Astrocyte of the cerebellum (primary cell): ENCODE measurements around the gene NMRK2.
"Not testable (repeated sequence)": the region's sequence is repeated elsewhere in the genome, so short reads cannot be mapped to it uniquely, and the experiment has no call there.

Experiments used
- DNase-seq: peaks from one replicate; pipeline ENCODE4 v3.0.0-alpha.2; 2011; ENCODE audit warnings: low read depth
- H3K4me3 ChIP-seq: 2 replicates; pipeline ENCODE4 v1.5.1; 2011; ENCODE audit warnings: mild to moderate bottlenecking, low read depth, low read length, moderate library complexity
- in situ Hi-C: cut with HindIII; loops from 2 replicates; pipeline ENCODE4 v1.10.0; 2017; ENCODE audit warnings: low sequenced_read_pairs
- TF ChIP-seq, protein P1 (sequence below): IDR thresholded peaks from 2 replicates; pipeline ENCODE4 v1.5.1; 2012; ENCODE audit warnings: low read length, low read depth, moderate library complexity, mild to moderate bottlenecking; ENCODE audit errors: missing control alignments

Gene NMRK2, protein sequence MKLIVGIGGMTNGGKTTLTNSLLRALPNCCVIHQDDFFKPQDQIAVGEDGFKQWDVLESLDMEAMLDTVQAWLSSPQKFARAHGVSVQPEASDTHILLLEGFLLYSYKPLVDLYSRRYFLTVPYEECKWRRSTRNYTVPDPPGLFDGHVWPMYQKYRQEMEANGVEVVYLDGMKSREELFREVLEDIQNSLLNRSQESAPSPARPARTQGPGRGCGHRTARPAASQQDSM

DNA sequence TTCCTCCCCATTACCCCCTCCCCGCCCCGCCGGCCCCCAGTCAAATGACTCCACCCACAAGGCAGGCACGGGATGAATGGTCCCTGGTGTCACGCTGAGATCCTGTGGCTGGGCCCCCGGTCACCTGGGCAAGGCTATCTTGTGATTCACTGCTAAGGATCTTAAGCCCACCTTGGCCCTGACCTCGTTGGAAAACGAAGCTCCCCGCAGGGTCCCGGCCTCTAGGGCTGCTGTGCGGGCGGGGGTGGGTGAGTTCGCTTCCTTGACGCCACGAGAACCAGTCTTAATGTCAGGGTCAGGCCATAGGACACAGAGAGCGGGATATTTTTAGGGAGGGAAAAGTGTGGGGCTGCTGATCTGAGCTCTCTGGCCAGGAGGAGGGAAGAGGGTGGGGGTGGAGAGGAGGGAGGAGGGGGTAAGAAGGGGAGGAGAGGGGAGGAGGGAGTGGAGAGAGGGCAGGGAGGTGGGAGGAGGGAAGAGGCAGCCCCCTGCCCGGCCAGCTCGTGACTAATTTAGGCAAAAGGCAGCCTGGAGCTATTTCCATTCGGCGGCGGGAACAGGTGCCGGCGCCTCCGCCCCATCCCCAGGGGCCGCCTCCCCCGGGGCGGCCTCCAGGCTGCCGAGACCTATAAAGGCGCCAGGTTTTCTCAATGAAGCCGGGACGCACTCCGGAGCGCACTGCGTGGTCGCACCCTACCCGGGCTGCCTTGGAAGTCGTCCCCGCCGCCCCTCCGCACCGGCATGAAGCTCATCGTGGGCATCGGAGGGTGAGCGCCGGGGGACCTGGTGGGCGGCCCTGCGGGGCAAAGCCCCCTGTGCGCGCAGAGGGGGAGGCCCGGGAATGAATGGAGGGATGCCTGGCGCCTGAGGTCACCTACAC lies at the start of gene NMRK2:
TSS of gene NMRK2 (plus strand) at position 139 of the 880 bp plus-strand sequence. CDS start at position 742, 603 bp downstream.
- DNase-seq = no peak
- H3K4me3 ChIP-seq = no peak within 1 kb of the TSS
- in situ Hi-C loops = no loop called here
- TF ChIP-seq, protein P1, sequence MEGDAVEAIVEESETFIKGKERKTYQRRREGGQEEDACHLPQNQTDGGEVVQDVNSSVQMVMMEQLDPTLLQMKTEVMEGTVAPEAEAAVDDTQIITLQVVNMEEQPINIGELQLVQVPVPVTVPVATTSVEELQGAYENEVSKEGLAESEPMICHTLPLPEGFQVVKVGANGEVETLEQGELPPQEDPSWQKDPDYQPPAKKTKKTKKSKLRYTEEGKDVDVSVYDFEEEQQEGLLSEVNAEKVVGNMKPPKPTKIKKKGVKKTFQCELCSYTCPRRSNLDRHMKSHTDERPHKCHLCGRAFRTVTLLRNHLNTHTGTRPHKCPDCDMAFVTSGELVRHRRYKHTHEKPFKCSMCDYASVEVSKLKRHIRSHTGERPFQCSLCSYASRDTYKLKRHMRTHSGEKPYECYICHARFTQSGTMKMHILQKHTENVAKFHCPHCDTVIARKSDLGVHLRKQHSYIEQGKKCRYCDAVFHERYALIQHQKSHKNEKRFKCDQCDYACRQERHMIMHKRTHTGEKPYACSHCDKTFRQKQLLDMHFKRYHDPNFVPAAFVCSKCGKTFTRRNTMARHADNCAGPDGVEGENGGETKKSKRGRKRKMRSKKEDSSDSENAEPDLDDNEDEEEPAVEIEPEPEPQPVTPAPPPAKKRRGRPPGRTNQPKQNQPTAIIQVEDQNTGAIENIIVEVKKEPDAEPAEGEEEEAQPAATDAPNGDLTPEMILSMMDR = no peak

DNA sequence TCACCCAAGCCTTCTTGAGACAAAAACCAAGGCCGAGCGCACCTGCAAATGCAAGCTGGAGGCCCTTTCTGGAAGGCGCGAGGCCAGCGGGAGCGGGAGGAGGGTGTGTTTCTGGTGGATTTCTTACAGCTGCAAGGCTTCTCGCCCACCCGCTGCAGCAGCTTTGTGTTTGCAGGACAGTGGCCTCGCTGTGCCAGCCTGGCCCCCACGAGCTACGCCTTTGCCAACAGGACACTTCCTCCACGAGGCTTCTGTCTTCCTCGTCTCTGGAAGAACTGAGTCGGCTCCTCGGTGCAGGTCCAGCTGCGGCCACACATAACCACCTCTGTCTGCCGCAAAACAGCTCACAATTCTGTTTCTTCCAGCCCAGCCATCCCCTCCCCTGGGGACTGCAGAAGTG lies 42.3 kb upstream of the NMRK2 start:
- no peak for DNase-seq
- TF ChIP-seq, protein P1 = no peak
- H3K4me3 ChIP-seq = no peak overlapping the region
- in situ Hi-C loops = no loop called here

DNA sequence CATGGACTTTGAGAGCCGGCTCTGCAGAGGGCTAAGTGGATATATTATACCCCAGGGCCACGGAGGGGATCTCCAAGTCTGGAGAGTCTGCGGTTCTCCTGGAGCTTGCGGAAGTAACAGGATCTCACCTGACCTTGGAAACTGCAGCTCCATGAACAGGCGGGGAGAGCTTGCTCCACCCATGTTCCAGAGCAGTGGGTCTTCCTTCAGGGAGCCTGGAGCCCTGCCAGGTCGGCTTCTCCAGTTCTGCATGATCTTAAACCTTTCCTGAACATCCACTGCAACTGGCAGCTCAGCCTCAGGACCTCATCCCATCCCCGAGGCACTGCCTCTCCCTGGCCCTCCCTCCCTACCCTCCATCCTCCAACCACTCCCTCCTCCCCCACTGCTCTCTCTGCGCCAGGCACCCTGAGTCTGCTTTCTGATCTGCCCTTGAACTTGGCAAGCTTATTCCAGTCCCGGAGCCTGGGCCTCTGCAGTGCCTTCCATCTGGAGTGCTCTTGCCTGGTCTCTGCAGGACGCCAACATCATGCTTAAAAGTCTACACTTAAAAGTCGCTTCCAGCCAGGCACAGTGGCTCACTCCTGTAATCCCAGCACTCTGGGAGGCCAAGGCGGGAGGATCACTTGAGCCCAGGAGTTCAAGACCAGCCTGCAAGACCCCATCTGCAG lies 39.2 kb upstream of the NMRK2 start:
- DNase-seq = no peak
- TF ChIP-seq, protein P1 = no peak
- in situ Hi-C loops = no loop called here
- H3K4me3 ChIP-seq = no peak overlapping the region

DNA sequence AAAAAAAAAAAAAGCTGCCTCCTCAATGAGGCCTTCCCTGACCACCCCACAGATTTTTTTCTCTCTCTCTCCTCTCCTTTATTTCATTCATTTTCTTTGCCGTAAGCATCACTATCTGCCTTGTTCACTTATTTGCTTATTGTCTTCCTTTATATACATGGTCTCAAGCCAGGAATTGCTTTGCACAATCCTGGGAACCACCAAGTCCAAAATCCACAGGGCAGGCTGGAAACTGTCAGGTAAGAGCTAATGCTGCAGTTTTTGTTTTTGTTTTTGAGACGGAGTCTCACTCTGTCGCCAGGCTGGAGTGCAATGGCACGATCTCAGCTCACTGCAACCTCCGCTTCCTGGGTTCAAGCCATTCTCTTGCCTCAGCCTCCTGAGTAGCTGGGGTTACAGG lies 37.9 kb upstream of the NMRK2 start:
- DNase-seq, in situ Hi-C loops, H3K4me3 ChIP-seq: not testable (repeated sequence)

DNA sequence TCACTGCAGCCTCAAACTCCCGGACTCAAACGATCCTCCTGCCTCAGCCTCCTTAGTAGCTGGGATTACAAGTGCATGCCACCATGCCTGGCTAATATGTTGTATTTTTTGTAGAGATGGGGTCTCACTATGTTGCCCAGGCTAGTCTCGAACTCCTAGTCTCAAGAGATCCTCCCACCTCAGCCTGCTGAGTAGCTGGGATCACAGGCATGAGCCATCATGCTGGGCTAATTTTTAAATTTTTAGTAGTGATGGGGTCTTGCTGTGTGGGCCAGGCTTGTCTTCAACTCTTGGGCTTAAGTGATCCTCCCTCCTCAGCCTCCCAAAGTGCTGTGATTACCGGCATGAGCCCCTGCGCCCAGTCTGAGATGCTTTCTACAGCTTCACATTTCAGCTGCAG lies 37.1 kb upstream of the NMRK2 start:
- TF ChIP-seq, protein P1 = no peak
- no peak overlapping the region for H3K4me3 ChIP-seq
- in situ Hi-C loops = no loop called here
- DNase-seq = no peak

DNA sequence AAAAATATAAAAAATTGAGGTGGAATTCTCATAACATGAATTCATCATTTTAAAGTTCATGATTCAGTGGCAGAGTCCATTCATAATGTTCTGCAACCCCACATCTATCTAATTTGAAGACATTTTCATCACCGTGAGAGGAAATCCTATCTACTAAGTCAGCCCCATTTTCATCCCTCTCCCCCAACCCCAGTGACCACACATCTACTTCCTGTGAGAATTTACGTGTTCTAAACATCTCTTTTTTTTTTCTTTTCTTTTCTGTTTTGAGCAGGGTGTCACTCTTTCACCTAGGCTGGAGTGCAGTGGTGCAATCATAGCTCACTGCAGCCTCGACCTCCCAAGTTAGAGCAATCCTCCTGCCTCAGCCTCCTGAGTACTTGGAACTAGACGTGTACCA lies 34.9 kb upstream of the NMRK2 start:
- in situ Hi-C loops = no loop called here
- TF ChIP-seq, protein P1 = no peak
- no peak overlapping the region for H3K4me3 ChIP-seq
- no peak for DNase-seq
